Prostate gland (tissue), 1 donor: ENCODE measurements around the gene ZNF839.

Experiments
- POLR2A ChIP-seq: fragments of 450-650 bp; IDR thresholded peaks from one replicate; pipeline ENCODE4 v1.6.1; 2016; ENCODE audit warnings: antibody characterized with exemption, mild to moderate bottlenecking
- POLR2AphosphoS5 ChIP-seq: sonication (generic); formaldehyde crosslinking; IDR thresholded peaks from one replicate; pipeline ENCODE4 v1.6.1; 2017; ENCODE audit warnings: antibody characterized with exemption

- no peak for TF ChIP-seq POLR2A
- no peak for TF ChIP-seq POLR2AphosphoS5
Observed at GRCh38 chr14:102356280-102356679, 36.7 kb downstream of the ZNF839 start.
